Activated CD8-positive, alpha-beta T cell treated with anti-CD3 and anti-CD28 coated beads, Interleukin-2, amount 10 ng/mL, durations not matched to agents 7 days and 5 days (primary cell): Measurements from ENCODE around the gene TMEFF2. TPM values are rescaled to one million over a fixed set of nuclear protein-coding genes. Genes with fewer than 3 reads are reported as not detected.

Experiments used
- ATAC-seq: fragments of 150-1000 bp; cut with Tn5 transposase; one replicate; pipeline ENCODE4 v1.10.0; 2021; ENCODE audit warnings: moderate library complexity
- CTCF ChIA-PET: fragments of 350-600 bp; sonication (Branson Sonifier 250); formaldehyde crosslinking; loops from one replicate; lab custom pipeline; 2021; ENCODE audit warnings: antibody characterized with exemption; lab: Charles Lee
- POLR2A ChIA-PET: fragments of 350-600 bp; sonication (Branson Sonifier 250); formaldehyde crosslinking; loops from one replicate; lab custom pipeline; 2021; ENCODE audit warnings: antibody characterized with exemption; lab: Charles Lee
- DNase-seq: peaks from one replicate; pipeline ENCODE4 v3.0.0-alpha.2; 2020
- H3K27ac Mint-ChIP-seq: one replicate; pipeline ENCODE4 v1.8.0; 2021; ENCODE audit warnings: mild to moderate bottlenecking, mixed read lengths
- H3K27me3 Mint-ChIP-seq: one replicate; pipeline ENCODE4 v1.8.0; 2021; ENCODE audit warnings: low read depth, mixed read lengths
- H3K36me3 Mint-ChIP-seq: one replicate; pipeline ENCODE4 v1.8.0; 2021; ENCODE audit warnings: low read depth, mixed read lengths
- H3K4me1 Mint-ChIP-seq: one replicate; pipeline ENCODE4 v1.8.0; 2021; ENCODE audit warnings: low read depth, mixed read lengths
- H3K4me3 Mint-ChIP-seq: one replicate; pipeline ENCODE4 v1.8.0; 2021; ENCODE audit warnings: mild to moderate bottlenecking, mixed read lengths
- H3K9me3 Mint-ChIP-seq: one replicate; pipeline ENCODE4 v1.8.0; 2022; ENCODE audit warnings: mixed read lengths; ENCODE audit not compliant: insufficient read depth
- total RNA-seq, 2 experiments: library from RNA; stranded (reverse); gene quantifications; one replicate each; pipeline ENCODE4 v1.2.3, GENCODE V29; 2021

TMEFF2 gene
- total RNA-seq, 2 experiments from 2014 or later = not detected

DNA sequence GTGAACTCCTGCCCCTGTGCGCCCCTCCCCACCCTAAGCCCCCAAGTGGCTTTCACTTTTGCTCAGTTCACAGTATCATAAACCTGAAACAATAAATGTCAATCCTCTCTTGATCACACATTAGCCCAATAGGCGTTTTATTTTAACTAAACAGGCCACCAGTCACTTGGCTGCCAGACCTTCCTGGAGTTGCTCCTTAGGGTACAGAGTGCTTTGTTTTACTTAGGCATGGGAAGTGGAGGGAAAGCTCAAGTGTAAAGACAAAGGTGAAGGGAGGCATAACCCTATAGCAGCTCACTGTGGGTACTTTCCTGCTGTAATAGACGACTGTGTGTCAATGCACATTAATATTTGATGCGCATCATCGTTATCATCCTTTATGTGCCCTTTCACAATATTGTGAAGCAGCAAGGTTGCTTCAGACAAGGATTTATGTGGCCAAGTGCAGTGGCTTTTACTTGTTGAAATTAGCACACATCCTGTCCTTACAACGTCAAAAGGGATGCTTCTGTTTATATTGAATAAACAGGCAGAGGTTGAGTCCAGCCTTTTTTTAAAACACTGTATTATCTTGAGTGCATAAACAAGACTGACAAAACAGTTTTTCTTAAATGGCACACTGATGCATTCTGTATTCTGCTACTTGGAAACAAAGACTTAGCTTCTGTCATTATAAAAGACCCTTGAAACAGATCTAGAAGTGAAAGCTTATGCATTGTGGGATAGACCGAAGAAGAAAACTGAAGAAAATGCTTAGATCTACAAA lies 168.5 kb downstream of the TMEFF2 start:
- Mint-ChIP-seq H3K4me3 (no peak overlapping the region), H3K9me3 (no peaks in the 10 kb centered on the region), H3K36me3 (no peaks in the 10 kb centered on the region), H3K27ac (no peak overlapping the region), H3K4me1 (no peaks in the 10 kb centered on the region), H3K27me3 (peaks cover 6% of the 10 kb centered on the region)
- ChIA-PET POLR2A (interaction anchor here (0.6 to 0.7 kb wide), 2 partner anchors 205 to 333 kb away, joined by 3 to 4 read pairs; no protein-coding TSS in a partner anchor), CTCF (interaction anchor here (1.4 kb wide), 1 partner anchor 136 kb away, joined by 4 read pairs; no protein-coding TSS in a partner anchor)
- ATAC-seq (no peak), DNase-seq (no peak)

DNA sequence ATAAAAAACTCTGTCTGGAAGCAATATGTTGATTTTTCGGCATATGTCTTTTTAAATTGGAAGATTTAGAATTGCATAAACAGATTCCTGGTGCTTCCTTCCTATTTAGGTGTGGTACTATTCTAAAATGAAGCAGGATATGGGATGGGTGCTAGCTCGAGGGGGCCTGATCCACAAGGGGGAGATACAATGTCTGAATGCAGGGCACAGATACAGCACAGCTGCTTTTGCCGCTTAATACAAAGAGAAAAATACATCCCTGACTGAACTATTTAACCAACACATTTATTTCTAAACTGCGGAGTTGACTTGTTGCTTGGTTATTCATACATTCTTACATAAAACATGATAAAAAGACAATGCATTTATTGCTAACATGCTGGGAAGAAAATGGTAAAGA lies 169.1 kb downstream of the TMEFF2 start:
- CTCF ChIA-PET = interaction anchor here (1.4 kb wide), 1 partner anchor 136 kb away, joined by 4 read pairs; no protein-coding TSS in a partner anchor

DNA sequence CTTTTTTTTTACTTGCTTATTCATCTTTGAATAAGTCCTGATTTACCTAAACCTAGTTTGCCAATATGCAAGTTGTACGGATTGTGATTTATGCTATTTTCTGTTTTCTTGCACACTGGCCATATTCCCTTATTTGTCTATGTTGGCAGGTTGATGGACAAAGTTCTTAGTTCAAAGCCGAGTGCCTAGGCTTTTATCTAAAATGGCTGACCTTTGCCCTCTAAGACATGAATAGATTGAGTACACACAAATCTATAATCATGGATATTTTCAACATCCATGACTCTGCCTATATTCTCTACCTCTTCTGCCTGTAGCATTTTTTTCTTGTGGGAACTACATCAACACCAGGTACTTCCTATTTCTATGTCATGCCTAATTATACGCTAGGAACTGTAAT lies 171.7 kb downstream of the TMEFF2 start:
- Mint-ChIP-seq H3K27me3 (peaks cover 6% of the 10 kb centered on the region), H3K4me3 (no peak overlapping the region), H3K9me3 (no peaks in the 10 kb centered on the region), H3K27ac (no peak overlapping the region), H3K4me1 (no peaks in the 10 kb centered on the region), H3K36me3 (no peaks in the 10 kb centered on the region)
- ChIA-PET POLR2A (no interaction called here), CTCF (no interaction called here)
- DNase-seq (no peak), ATAC-seq (no peak)

More for the DNA sequence above, 169.1 kb downstream of the TMEFF2 start:
- Mint-ChIP-seq H3K27me3 (peaks cover 6% of the 10 kb centered on the region), H3K4me1 (no peaks in the 10 kb centered on the region), H3K9me3 (no peaks in the 10 kb centered on the region), H3K36me3 (no peaks in the 10 kb centered on the region), H3K27ac (no peak overlapping the region), H3K4me3 (no peak overlapping the region)
- POLR2A ChIA-PET = interaction anchor here (0.7 kb wide), 1 partner anchor 333 kb away, joined by 3 read pairs; no protein-coding TSS in a partner anchor
- no peak for ATAC-seq
- DNase-seq = no peak

DNA sequence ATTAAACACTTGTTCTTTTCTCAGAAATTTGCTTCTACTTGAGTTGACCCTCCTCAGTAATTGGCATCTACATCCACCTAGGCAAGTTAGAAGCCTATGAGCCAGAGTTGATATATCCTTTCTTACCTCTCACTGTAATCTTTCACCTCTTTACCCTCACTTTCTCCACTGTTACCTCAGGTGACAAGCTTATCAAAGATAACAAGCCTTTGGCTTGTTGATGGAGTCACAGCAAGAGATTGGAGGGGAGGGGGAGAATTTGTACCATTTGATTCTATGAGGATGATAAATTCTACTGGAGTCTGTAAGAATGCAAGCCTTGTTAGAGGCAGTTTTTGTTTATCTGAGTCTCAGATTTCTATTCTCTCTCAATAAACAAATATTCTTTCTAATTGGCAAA lies 176.9 kb downstream of the TMEFF2 start:
- no peak overlapping the region for H3K27ac Mint-ChIP-seq
- ATAC-seq = no peak
- POLR2A ChIA-PET = no interaction called here
- H3K4me1 Mint-ChIP-seq = no peaks in the 10 kb centered on the region
- DNase-seq = no peak
- peaks cover 12% of the 10 kb centered on the region for H3K27me3 Mint-ChIP-seq
- H3K9me3 Mint-ChIP-seq = no peaks in the 10 kb centered on the region
- no peaks in the 10 kb centered on the region for H3K36me3 Mint-ChIP-seq
- no peak overlapping the region for H3K4me3 Mint-ChIP-seq
- CTCF ChIA-PET = no interaction called here

DNA sequence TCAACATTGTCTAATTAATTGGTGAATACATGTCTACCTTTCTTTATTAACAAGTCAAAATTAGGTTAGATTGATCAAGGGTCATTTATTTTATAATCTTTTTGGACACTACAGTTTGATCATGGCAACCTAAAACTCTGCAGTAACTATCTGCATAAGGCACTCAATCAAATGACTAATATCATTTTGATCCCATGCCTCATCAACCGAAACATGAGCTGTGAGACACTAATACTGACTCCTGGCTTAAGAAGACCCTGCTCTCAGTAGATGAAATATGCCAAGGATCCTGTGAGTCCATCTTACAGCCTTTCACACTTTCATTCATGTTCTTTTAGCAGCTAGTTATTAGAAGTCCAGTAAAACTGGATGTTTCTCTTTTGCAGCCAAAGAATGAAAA lies 178.5 kb downstream of the TMEFF2 start:
- Mint-ChIP-seq H3K27me3 (peaks cover 6% of the 10 kb centered on the region), H3K36me3 (no peaks in the 10 kb centered on the region), H3K27ac (no peak overlapping the region), H3K4me3 (no peak overlapping the region), H3K9me3 (no peaks in the 10 kb centered on the region), H3K4me1 (no peaks in the 10 kb centered on the region)
- ATAC-seq (no peak), DNase-seq (no peak)
- CTCF ChIA-PET = no interaction called here
- POLR2A ChIA-PET = no interaction called here

DNA sequence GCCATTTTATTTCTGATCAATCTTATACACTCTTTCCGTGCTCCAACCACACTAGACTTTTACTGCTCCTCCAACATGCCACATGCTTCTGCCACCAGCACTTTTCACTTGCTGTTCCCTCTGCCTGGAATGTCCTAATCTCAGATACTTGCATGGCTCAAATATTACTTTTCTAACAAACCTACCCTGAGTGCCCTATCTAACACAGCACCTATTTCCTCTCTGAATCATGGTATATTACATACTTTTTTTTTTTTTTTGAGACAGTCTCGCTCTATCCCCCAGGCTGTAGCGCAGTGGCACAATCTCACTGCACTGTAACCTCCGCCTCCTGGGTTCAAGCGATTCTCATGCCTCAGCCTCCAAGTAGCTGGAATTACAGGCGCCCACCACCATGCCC lies 181.5 kb downstream of the TMEFF2 start:
- Mint-ChIP-seq H3K9me3 (no peaks in the 10 kb centered on the region), H3K27ac (no peak overlapping the region), H3K27me3 (peaks cover 15% of the 10 kb centered on the region), H3K4me3 (no peak overlapping the region), H3K4me1 (no peaks in the 10 kb centered on the region), H3K36me3 (no peaks in the 10 kb centered on the region)
- DNase-seq (no peak), ATAC-seq (no peak)
- ChIA-PET POLR2A (no interaction called here), CTCF (no interaction called here)

DNA sequence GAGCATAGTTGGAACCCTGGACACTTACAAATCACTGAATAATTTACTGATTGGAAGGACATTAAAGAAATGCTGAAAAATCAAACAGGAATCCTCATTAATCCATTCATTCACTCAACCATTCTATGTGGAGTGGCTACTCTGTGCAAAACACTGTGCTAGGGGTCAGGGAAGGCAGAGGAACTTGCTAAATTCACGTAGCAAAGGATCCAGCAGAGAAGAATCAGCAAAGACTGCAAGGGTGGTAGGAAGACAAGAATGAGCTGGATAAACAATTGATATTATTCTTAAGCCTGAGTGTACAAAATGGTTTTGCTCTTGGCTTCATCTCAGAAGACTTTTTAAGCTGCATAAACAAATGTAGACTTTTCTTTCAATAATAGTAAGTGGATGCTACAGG lies 183.5 kb downstream of the TMEFF2 start:
- POLR2A ChIA-PET = no interaction called here
- CTCF ChIA-PET = interaction anchor here (1.4 kb wide), 1 partner anchor 199 kb away, joined by 6 read pairs; no protein-coding TSS in a partner anchor
- peaks cover 10% of the 10 kb centered on the region for H3K27me3 Mint-ChIP-seq

DNA sequence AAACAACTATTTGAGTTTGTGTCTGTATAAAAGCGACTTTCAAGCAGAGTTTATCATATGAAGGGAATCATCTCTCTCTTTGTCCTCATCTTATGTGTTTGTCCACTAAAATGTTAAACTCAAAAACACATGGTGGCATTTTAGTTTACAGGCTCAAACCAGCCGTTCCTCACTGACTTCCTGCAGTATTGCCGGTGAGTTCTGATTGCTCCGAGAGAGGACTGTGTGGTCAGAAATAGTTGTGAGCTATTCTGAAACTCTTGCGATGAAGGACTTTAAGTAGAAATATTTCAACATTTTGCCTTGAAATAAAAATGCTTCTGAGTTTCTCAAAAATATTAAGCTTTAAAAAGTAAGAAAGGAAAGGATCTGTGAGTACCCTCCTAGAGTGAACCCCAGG lies 184.7 kb downstream of the TMEFF2 start:
- peaks cover 10% of the 10 kb centered on the region for H3K27me3 Mint-ChIP-seq
- H3K36me3 Mint-ChIP-seq = no peaks in the 10 kb centered on the region
- no peak overlapping the region for H3K27ac Mint-ChIP-seq
- H3K4me3 Mint-ChIP-seq = no peak overlapping the region
- DNase-seq = no peak
- no peaks in the 10 kb centered on the region for H3K9me3 Mint-ChIP-seq
- no peaks in the 10 kb centered on the region for H3K4me1 Mint-ChIP-seq
- ChIA-PET POLR2A (no interaction called here), CTCF (no interaction called here)
- no peak for ATAC-seq

More for the DNA sequence above, 183.5 kb downstream of the TMEFF2 start:
- DNase-seq (no peak), ATAC-seq (no peak)
- Mint-ChIP-seq H3K9me3 (no peaks in the 10 kb centered on the region), H3K4me3 (no peak overlapping the region), H3K36me3 (no peaks in the 10 kb centered on the region), H3K27ac (no peak overlapping the region), H3K4me1 (no peaks in the 10 kb centered on the region)

DNA sequence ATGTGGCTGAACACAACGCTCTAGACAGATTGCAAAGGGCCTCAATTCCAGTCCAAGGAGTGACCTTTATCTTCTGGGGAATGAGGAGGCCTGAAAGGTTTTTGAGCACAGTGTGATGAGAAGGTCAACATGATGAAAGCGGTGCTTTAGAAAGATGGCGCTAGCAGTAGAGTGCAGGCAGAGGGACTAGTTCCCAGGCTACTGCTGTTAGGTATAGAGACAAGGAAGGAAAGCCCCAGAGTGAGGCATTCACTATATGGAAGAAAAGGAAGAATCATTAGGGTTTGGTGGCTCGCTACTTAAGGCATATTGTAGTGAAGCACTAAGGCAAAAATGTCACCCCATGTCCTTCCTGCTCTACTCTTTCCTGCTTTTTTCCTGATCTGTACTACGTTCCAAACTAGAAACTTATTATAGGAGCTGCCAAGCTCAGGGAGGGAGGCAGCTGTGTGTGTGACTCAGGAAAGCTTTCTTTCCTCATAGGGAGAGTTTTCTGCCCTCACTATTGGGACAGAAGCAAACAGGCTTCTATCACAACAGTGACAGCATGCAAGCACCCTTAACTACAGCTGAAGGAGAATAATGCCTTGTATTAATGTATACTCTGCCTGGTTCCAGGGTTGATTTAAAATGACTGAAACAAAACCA lies 187.0 kb downstream of the TMEFF2 start:
- DNase-seq (no peak), ATAC-seq (no peak)
- POLR2A ChIA-PET = no interaction called here
- Mint-ChIP-seq H3K4me1 (no peaks in the 10 kb centered on the region), H3K4me3 (no peak overlapping the region), H3K27ac (no peak overlapping the region), H3K36me3 (no peaks in the 10 kb centered on the region), H3K27me3 (peaks cover 10% of the 10 kb centered on the region), H3K9me3 (no peaks in the 10 kb centered on the region)
- CTCF ChIA-PET = interaction anchor here (0.7 kb wide), 1 partner anchor 257 kb away, joined by 3 read pairs; no protein-coding TSS in a partner anchor

DNA sequence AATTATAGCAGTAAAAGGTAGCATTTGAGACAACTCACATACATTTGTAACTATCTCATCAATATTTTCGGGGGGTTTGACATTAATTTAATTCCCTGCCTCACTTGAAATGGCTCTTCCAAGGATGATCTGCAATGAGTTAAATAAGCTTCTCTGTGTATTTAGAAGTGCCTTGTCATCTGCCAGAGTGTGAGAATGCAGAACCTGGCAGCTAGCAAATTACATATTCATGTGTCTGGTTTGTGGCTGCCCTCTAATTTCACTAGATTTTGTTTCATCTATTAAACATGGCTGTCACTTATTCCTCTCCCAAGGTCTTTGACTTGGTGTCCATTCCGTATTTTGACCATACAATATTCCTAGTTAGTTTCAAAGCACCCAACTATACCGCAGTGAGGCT lies 189.5 kb downstream of the TMEFF2 start:
- POLR2A ChIA-PET = no interaction called here
- no peak overlapping the region for H3K4me3 Mint-ChIP-seq
- no peaks in the 10 kb centered on the region for H3K9me3 Mint-ChIP-seq
- CTCF ChIA-PET = no interaction called here
- DNase-seq (no peak), ATAC-seq (no peak)
- peaks cover 9% of the 10 kb centered on the region for H3K27me3 Mint-ChIP-seq
- no peaks in the 10 kb centered on the region for H3K4me1 Mint-ChIP-seq
- H3K27ac Mint-ChIP-seq = no peak overlapping the region
- H3K36me3 Mint-ChIP-seq = no peaks in the 10 kb centered on the region

DNA sequence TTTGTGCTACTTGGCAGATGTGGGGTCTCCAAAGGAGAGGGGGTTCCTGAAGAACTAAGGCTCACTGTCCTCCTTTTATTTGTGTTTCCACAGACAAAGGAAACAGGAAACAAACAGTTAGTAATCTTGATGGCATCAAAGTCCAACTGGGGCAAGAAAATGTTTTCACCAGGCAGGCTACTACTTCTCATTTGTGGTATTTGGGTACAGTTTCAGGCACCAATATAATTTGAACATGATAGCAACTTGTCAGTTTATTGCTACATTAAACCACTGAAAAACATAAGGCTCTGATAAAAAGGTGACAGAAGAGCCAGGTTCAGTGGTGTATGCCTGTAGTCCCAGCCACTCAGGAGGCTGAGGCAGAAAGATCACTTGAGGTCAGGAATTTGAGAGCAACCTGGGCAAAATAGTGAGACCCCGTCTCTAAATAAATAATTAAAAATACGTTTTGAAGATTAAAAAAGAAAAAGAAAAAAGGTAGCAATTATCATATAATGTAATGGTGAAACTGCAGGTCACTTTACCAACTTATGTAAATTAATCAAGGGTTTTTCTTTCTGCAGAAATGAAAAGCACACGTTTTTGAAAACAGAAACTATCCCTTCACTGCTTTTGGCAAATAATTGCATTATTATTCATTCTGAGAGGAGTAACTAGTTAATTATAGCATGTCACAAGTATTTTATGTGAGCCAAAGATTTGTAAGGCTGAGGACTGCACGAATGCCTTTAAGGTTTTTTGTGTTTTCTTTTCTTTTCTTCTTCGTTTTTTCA lies 190.4 kb downstream of the TMEFF2 start:
- POLR2A ChIA-PET = no interaction called here
- Mint-ChIP-seq H3K27me3 (peaks cover 8% of the 10 kb centered on the region), H3K27ac (no peak overlapping the region), H3K4me3 (no peak overlapping the region), H3K4me1 (no peaks in the 10 kb centered on the region), H3K9me3 (no peaks in the 10 kb centered on the region), H3K36me3 (no peaks in the 10 kb centered on the region)
- CTCF ChIA-PET = no interaction called here
- no peak for ATAC-seq
- no peak for DNase-seq
